ENCODE results near the gene CTSK. TPM values are rescaled to one million over a fixed set of nuclear protein-coding genes. Genes with fewer than 3 reads are reported as not detected.

Gene CTSK
- total and polyA plus RNA-seq, 2 of the 13 experiments (the other 11 are each of a cell fraction or from before 2014, with no cell fraction given): 1.4 to 6.3 TPM

DNA sequence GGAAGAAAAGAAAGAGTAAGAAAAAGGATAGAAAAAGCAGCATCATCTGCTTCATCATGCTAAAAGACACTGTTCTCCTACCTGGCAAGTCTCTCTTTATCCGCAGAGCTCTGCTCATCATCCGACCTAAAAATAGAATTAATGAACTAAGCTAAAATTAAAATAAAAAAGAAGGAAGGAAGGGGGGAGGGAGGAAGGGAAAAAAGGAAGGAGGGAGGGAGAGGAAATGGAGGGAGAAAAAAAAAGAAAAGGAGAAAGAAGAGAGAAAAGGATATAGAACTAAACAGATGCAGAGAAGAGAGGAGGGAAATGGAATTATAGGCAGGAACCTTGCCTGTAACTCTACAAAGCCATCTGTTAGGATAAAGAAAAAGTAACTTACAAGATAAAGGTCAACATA lies 34.3 kb upstream of the CTSK start (continued):
- TF ChIP-seq, protein P1, sequence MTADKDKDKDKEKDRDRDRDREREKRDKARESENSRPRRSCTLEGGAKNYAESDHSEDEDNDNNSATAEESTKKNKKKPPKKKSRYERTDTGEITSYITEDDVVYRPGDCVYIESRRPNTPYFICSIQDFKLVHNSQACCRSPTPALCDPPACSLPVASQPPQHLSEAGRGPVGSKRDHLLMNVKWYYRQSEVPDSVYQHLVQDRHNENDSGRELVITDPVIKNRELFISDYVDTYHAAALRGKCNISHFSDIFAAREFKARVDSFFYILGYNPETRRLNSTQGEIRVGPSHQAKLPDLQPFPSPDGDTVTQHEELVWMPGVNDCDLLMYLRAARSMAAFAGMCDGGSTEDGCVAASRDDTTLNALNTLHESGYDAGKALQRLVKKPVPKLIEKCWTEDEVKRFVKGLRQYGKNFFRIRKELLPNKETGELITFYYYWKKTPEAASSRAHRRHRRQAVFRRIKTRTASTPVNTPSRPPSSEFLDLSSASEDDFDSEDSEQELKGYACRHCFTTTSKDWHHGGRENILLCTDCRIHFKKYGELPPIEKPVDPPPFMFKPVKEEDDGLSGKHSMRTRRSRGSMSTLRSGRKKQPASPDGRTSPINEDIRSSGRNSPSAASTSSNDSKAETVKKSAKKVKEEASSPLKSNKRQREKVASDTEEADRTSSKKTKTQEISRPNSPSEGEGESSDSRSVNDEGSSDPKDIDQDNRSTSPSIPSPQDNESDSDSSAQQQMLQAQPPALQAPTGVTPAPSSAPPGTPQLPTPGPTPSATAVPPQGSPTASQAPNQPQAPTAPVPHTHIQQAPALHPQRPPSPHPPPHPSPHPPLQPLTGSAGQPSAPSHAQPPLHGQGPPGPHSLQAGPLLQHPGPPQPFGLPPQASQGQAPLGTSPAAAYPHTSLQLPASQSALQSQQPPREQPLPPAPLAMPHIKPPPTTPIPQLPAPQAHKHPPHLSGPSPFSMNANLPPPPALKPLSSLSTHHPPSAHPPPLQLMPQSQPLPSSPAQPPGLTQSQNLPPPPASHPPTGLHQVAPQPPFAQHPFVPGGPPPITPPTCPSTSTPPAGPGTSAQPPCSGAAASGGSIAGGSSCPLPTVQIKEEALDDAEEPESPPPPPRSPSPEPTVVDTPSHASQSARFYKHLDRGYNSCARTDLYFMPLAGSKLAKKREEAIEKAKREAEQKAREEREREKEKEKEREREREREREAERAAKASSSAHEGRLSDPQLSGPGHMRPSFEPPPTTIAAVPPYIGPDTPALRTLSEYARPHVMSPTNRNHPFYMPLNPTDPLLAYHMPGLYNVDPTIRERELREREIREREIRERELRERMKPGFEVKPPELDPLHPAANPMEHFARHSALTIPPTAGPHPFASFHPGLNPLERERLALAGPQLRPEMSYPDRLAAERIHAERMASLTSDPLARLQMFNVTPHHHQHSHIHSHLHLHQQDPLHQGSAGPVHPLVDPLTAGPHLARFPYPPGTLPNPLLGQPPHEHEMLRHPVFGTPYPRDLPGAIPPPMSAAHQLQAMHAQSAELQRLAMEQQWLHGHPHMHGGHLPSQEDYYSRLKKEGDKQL (CRISPR knock-in tag; IDR thresholded peaks at IDR 0.05; ENCODE audit: low read depth): no peak
- TF ChIP-seq ZNF83 (CRISPR knock-in tag; IDR thresholded peaks at IDR 0.05; ENCODE audit: borderline replicate concordance): no peak
- no peak for TF ChIP-seq ZNF740 (CRISPR knock-in tag; IDR thresholded peaks at IDR 0.05)
- TF ChIP-seq, protein P2, sequence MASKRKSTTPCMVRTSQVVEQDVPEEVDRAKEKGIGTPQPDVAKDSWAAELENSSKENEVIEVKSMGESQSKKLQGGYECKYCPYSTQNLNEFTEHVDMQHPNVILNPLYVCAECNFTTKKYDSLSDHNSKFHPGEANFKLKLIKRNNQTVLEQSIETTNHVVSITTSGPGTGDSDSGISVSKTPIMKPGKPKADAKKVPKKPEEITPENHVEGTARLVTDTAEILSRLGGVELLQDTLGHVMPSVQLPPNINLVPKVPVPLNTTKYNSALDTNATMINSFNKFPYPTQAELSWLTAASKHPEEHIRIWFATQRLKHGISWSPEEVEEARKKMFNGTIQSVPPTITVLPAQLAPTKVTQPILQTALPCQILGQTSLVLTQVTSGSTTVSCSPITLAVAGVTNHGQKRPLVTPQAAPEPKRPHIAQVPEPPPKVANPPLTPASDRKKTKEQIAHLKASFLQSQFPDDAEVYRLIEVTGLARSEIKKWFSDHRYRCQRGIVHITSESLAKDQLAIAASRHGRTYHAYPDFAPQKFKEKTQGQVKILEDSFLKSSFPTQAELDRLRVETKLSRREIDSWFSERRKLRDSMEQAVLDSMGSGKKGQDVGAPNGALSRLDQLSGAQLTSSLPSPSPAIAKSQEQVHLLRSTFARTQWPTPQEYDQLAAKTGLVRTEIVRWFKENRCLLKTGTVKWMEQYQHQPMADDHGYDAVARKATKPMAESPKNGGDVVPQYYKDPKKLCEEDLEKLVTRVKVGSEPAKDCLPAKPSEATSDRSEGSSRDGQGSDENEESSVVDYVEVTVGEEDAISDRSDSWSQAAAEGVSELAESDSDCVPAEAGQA (IDR thresholded peaks at IDR 0.05; ENCODE audit: low read depth): no peak
- TF ChIP-seq, protein P2 (CRISPR knock-in tag; IDR thresholded peaks at IDR 0.05; ENCODE audit: borderline replicate concordance): no peak
- TF ChIP-seq MBD4 (IDR thresholded peaks at IDR 0.05; ENCODE audit: borderline replicate concordance, low read length): no peak

Data from HepG2 (cell line).